K562 (cell line): ENCODE data around the gene DTX1. TPM values are rescaled to one million over a fixed set of nuclear protein-coding genes. Genes with fewer than 3 reads are reported as not detected.

Experiments used
- ATAC-seq: fragments of 200-7000 bp; cut with Tn5 transposase; 3 replicates; pipeline ENCODE4 v1.9.1; 2020; ENCODE audit warnings: moderate library complexity
- BruUV-seq: library from RNA; stranded (reverse); fragments of 400-500 nt; replicated peaks from 2 replicates; lab custom pipeline; 2021; lab: Mats Ljungman, UMichigan
- CTCF ChIA-PET: fragments of 300-600 bp; formaldehyde crosslinking; extraction: SDS; loops from one replicate; lab custom pipeline; 2021; ENCODE audit warnings: low intra/inter-chr PET ratio; lab: Yijun Ruan, JAX
- POLR2A ChIA-PET: fragments of 300-600, 350-650 bp; sonication (Branson Sonifier 250); formaldehyde crosslinking; extraction: SDS; loops from one replicate; lab custom pipeline; 2021; ENCODE audit warnings: antibody characterized with exemption, inconsistent platforms; lab: Yijun Ruan, JAX
- DNase-seq, 4 experiments: peaks; one replicate each; pipeline versions ENCODE4 v3.0.0 to v3.0.0-alpha.2; 2011 to 2018; ENCODE audit warnings: low spot score in 3 of 4, mixed read lengths in 3 of 4; ENCODE audit errors: extremely low read depth in 1 of 4
- FAIRE-seq: peaks from 2 replicates; lab custom pipeline; 2011; peaks lifted over from hg19 to GRCh38; lab: Jason Lieb, UNC
- H2AFZ ChIP-seq: 2 replicates; pipeline ENCODE4 v1.6.0; 2011; ENCODE audit warnings: low read depth, low read length, control low read depth, inconsistent platforms
- H3K27ac ChIP-seq: fragments of 200-600 bp; 3 replicates; pipeline ENCODE4 v1.8.0; 2011; ENCODE audit warnings: low read depth, mild to moderate bottlenecking, control low read depth, inconsistent platforms, low read length, moderate library complexity, mixed read lengths; ENCODE audit errors: extremely low read depth
- H3K27me3 ChIP-seq, 2 experiments: fragments of 300-600 bp in 1 of 2; 2 replicates in 1 of 2; 3 replicates in 1 of 2; pipeline versions ENCODE4 v1.6.0 to v1.8.0; 2011; ENCODE audit warnings: inconsistent platforms in 2 of 2, low read length in 2 of 2, mild to moderate bottlenecking in 1 of 2, mixed read lengths in 1 of 2, moderate library complexity in 1 of 2; ENCODE audit not compliant: control insufficient read depth in 2 of 2, insufficient read depth in 2 of 2
- H3K36me3 ChIP-seq: fragments of 300-600 bp; 3 replicates; pipeline ENCODE4 v1.8.0; 2011; ENCODE audit warnings: mild to moderate bottlenecking, low read length, inconsistent platforms; ENCODE audit not compliant: control insufficient read depth, insufficient read depth
- H3K4me1 ChIP-seq, 2 experiments: fragments of 200-600 bp in 1 of 2; replicated peaks in 1 of 2; 2 replicates in 1 of 2; 3 replicates in 1 of 2; pipeline versions ENCODE4 v1.5.1 to v1.8.0; 2011; ENCODE audit warnings: inconsistent platforms in 2 of 2, low read length in 2 of 2, mild to moderate bottlenecking in 1 of 2, mixed read lengths in 1 of 2, moderate library complexity in 1 of 2; ENCODE audit not compliant: control insufficient read depth in 2 of 2, insufficient read depth in 2 of 2
- H3K4me2 ChIP-seq: 2 replicates; pipeline ENCODE4 v1.6.1; 2011; ENCODE audit warnings: low read length, control low read depth, inconsistent platforms, mixed read lengths; ENCODE audit not compliant: insufficient read depth
- H3K4me3 ChIP-seq: fragments of 200-600 bp; sonication (generic), shearing (Covaris generic); 2 replicates; pipeline ENCODE4 v1.5.1; 2016; ENCODE audit warnings: control low read depth, inconsistent platforms
- H3K79me2 ChIP-seq: fragments of 200-600 bp; 3 replicates; pipeline ENCODE4 v1.8.0; 2011; ENCODE audit warnings: low read length, inconsistent platforms; ENCODE audit not compliant: control insufficient read depth, insufficient read depth
- H3K9ac ChIP-seq, 2 experiments: 2 replicates each; pipeline versions ENCODE4 v1.6.0 to v1.6.1; 2011; ENCODE audit warnings: low read depth in 2 of 2, low read length in 2 of 2, control low read depth in 1 of 2, inconsistent platforms in 1 of 2, mild to moderate bottlenecking in 1 of 2, mixed read lengths in 1 of 2; ENCODE audit not compliant: insufficient read depth in 1 of 2
- H3K9me1 ChIP-seq: one replicate; pipeline ENCODE4 v1.6.0; 2011; ENCODE audit warnings: inconsistent platforms, mild to moderate bottlenecking, low read length, moderate library complexity; ENCODE audit not compliant: control insufficient read depth, insufficient read depth
- H3K9me3 ChIP-seq: replicated peaks from 2 replicates; pipeline ENCODE4 v1.5.1; 2011; ENCODE audit warnings: low read depth, low read length, inconsistent platforms; ENCODE audit not compliant: control insufficient read depth, insufficient read depth
- H4K20me1 ChIP-seq: replicated peaks from 2 replicates; pipeline ENCODE4 v1.6.1; 2011; ENCODE audit warnings: low read length, inconsistent platforms, mixed read lengths; ENCODE audit not compliant: control insufficient read depth, insufficient read depth
- ATF1 ChIP-seq, 2 experiments: fragments of 450-650 bp in 1 of 2; IDR thresholded peaks; 2 replicates each; pipeline ENCODE4 v1.6.1; 2016; ENCODE audit warnings: missing compliant biosample characterization in 1 of 2, missing genetic modification characterization in 1 of 2
- ESRRA ChIP-seq: fragments of 450-650 bp; IDR thresholded peaks from 2 replicates; pipeline ENCODE4 v1.6.1; 2014; ENCODE audit warnings: low read depth, mild to moderate bottlenecking, moderate library complexity, borderline replicate concordance
- HDAC1 ChIP-seq, 2 experiments: fragments of 450-650 bp; IDR thresholded peaks; 2 replicates each; pipeline ENCODE4 v1.6.1; 2016 to 2017; ENCODE audit warnings: inconsistent platforms in 1 of 2, mild to moderate bottlenecking in 1 of 2, moderate library complexity in 1 of 2
- PURB ChIP-seq: sonication (generic); formaldehyde crosslinking; IDR thresholded peaks from 2 replicates; pipeline ENCODE4 v1.9.0; 2021; ENCODE audit warnings: low read depth, mild to moderate bottlenecking, missing genetic modification reagents
- SMARCB1 ChIP-seq: IDR thresholded peaks from 2 replicates; pipeline ENCODE4 v1.6.1; 2011; ENCODE audit warnings: improper control_type of control experiment, low read depth; ENCODE audit not compliant: insufficient read length
- ZNF23 ChIP-seq: fragments of 250-450 bp; sonication (Bioruptor Pico); IDR thresholded peaks from 2 replicates; pipeline ENCODE4 v1.4.0; 2020; ENCODE audit warnings: mild to moderate bottlenecking
- WGBS: fragments of 100-300 bp; shearing (Covaris generic); methylation state at CpG from one replicate; pipeline ENCODE4 v1.1.6; 2016; ENCODE audit warnings: low coverage, mixed read lengths; ENCODE audit not compliant: insufficient coverage; ENCODE audit errors: missing lambda C conversion rate; 5-methylcytosine and 5-hydroxymethylcytosine counted together
- in situ Hi-C: fragments of 300-500 bp; cut with MboI; formaldehyde crosslinking; loops from 4 replicates; pipeline ENCODE4 v1.15.0; 2018; ENCODE audit warnings: inconsistent platforms, mixed read lengths
- intact Hi-C: fragments of 100-400 bp; cut with micrococcal nuclease; formaldehyde crosslinking; loops from 2 replicates; pipeline ENCODE4 v1.14.2; 2022
- polyA plus RNA-seq, 8 experiments: library from polyadenylated mRNA; depleted of rRNA in 4 of 8; stranded (reverse) in 5 of 8; unstranded in 3 of 8; fragments of >200 nt; fragmentation: Nextera tagmentation in 2 of 8; fragmentation: Illumina TruSeq in 1 of 8; extraction: Ambion mirVana in 2 of 8; extraction: Trizol in 1 of 8; gene quantifications; 2 replicates each; pipeline versions ENCODE4 v1.2.1 to v1.2.3, GENCODE V29; 2011 to 2014; ENCODE audit warnings: inconsistent platforms in 1 of 8, missing spikeins in 1 of 8
- total RNA-seq, 7 experiments: library from RNA; depleted of rRNA in 6 of 7; stranded (reverse); fragments of >200 nt in 6 of 7; fragmentation: Illumina TruSeq in 2 of 7; extraction: Trizol in 2 of 7; gene quantifications; 2 replicates each; pipeline versions ENCODE4 v1.2.1 to v1.2.3, GENCODE V29; 2011 to 2021; ENCODE audit warnings: low replicate concordance in 1 of 7

The DTX1 gene
- total and polyA plus RNA-seq, 9 of the 15 experiments (the other 6 are each of a cell fraction or from before 2014, with no cell fraction given), result not detected

DNA sequence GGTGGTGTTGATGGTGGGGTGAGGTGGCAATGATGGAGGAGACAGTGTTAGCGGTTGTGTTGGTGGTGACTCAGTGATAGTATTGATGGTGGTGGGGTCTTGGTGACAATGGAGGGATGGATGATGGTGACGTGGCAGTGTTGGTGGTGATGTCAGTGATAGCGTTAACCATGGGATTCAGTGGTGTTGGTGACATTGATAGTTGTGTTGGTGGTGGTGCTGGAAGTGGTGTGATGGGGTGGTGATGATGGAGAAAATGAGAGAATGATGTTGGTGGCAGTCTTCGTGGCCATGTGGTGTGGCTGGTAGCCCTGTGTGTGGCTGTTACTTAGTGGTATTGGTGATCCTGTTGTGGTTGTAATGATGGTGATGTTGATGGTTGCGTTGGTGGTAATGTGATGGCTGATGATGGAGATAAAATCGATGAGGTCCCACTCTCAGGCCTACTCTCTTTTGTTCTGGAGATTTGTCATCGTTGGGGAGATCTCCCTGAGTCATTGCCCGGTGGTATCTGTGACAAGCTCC, 2.6 kb downstream of the DTX1 start:
- intact Hi-C loops, result no loop called here
- POLR2A ChIA-PET, result no interaction called here
- H3K4me3 ChIP-seq, result no peak overlapping the region
- no peaks in the 10 kb centered on the region for H3K79me2 ChIP-seq
- WGBS, result 1% methylated on average over 8 of the region's 8 CpGs
- in situ Hi-C loops, result no loop called here
- no peaks in the 10 kb centered on the region for H3K9me1 ChIP-seq
- peaks cover 0 to 18% of the 10 kb centered on the region in 2 experiments; a peak in 1 of 5 replicates for H3K4me1 ChIP-seq
- H3K27me3 ChIP-seq, result peaks cover 8 to 51% of the 10 kb centered on the region in 2 experiments; a peak in 3 of 5 replicates
- BruUV-seq, result no TSS peak
- H3K36me3 ChIP-seq, result no peaks in the 10 kb centered on the region
- TF ChIP-seq HDAC1 (IDR thresholded peaks at IDR 0.05) (0 out of 4 replicates have a peak, but pooled peaks of 1 of the 2 experiments have one; percentile 16), ATF1 (CRISPR knock-in tag; IDR thresholded peaks at IDR 0.05) (no peak), ATF1 (tag; IDR thresholded peaks at IDR 0.05) (peak; percentile 57), PURB (no peak), ZNF23 (CRISPR knock-in tag) (no peak), SMARCB1 (no peak), ESRRA (no peak)
- TF ChIP-seq, all 486 proteins: peak for 2
- Histone ChIP-seq H3K4me2 (no peak overlapping the region), H2AFZ (no peak overlapping the region), H3K27ac (no peak overlapping the region), H4K20me1 (peaks cover 6% of the 10 kb centered on the region), H3K9ac (no peak overlapping the region; a peak in 1 of 4 replicates), H3K9me3 (no peaks in the 10 kb centered on the region)
- no peak for FAIRE-seq
- DNase-seq, result no peak
- ATAC-seq, result no peak
- CTCF ChIA-PET, result no interaction called here
